Right lobe of liver (tissue), 4 donors: ENCODE measurements around the gene PPM1H.

Experiments used
- CTCF ChIP-seq, 4 donors: fragments of 200-600 bp in 3 of 4; fragments of 450-650 bp in 1 of 4; IDR thresholded peaks; one replicate each; pipeline versions ENCODE4 v1.5.1 to v1.8.0; 2016 to 2022; ENCODE audit warnings: antibody characterized with exemption in 4 of 4, mild to moderate bottlenecking in 2 of 4
- POLR2A ChIP-seq: fragments of 450-650 bp; IDR thresholded peaks from one replicate; pipeline ENCODE4 v1.6.1; 2017; ENCODE audit warnings: antibody characterized with exemption, mild to moderate bottlenecking
- donor health status: DM: no; HTN: no; CAD: no.
- donor health status: DM: no; HTN: no; CAD: no.
- donor health status: DM: no; HTN: yes; CAD: no.

- TF ChIP-seq POLR2A, result no peak
- TF ChIP-seq CTCF (IDR thresholded peaks at IDR 0.05), result no peak
Measured at GRCh38 chr12:62728741-62729140, 206.2 kb downstream of the PPM1H start.
